ENCODE measurements around the gene AAR2.

Gene AAR2

GRCh38 chr20:36260316-36260715 is 24.0 kb downstream of the AAR2 start:
- no peak for DNase-seq (ENCODE audit: low read depth in 3 of 3)

- DNase-seq (ENCODE audit: low read depth in 3 of 3) = no peak
Observed at GRCh38 chr20:36261389-36262105, 25.3 kb downstream of the AAR2 start.

GRCh38 chr20:36262440-36262839 is 26.2 kb downstream of the AAR2 start:
- no peak for DNase-seq (ENCODE audit: low read depth in 3 of 3)

GRCh38 chr20:36264426-36265246 is 28.4 kb downstream of the AAR2 start:
- DNase-seq (ENCODE audit: low read depth in 3 of 3) = no peak

- DNase-seq (ENCODE audit: low read depth in 3 of 3) = no peak
Observed at GRCh38 chr20:36266189-36266588, 29.9 kb downstream of the AAR2 start.

- DNase-seq (ENCODE audit: low read depth in 3 of 3) = no peak
Observed at GRCh38 chr20:36267605-36268381, 31.5 kb downstream of the AAR2 start.

GRCh38 chr20:36268440-36269342 is 32.4 kb downstream of the AAR2 start:
- DNase-seq (ENCODE audit: low read depth in 3 of 3) = no peak

GRCh38 chr20:36269507-36269906 is 33.2 kb downstream of the AAR2 start:
- DNase-seq (ENCODE audit: low read depth in 3 of 3) = no peak

GRCh38 chr20:36270744-36271638 is 34.7 kb downstream of the AAR2 start:
- no peak for DNase-seq (ENCODE audit: low read depth in 3 of 3)

- no peak for DNase-seq (ENCODE audit: low read depth in 3 of 3)
Observed at GRCh38 chr20:36271639-36272546, 35.6 kb downstream of the AAR2 start.

GRCh38 chr20:36272547-36273220 is 36.4 kb downstream of the AAR2 start:
- DNase-seq (ENCODE audit: low read depth in 3 of 3) = no peak

GRCh38 chr20:36273414-36274180 is 37.3 kb downstream of the AAR2 start:
- peak in 1 of 3 experiments; percentile 8 for DNase-seq (ENCODE audit: low read depth in 3 of 3)

- DNase-seq (ENCODE audit: low read depth in 3 of 3) = no peak
Observed at GRCh38 chr20:36274181-36274841, 38.0 kb downstream of the AAR2 start.

GRCh38 chr20:36275011-36275410 is 38.7 kb downstream of the AAR2 start:
- DNase-seq (ENCODE audit: low read depth in 3 of 3) = no peak

GRCh38 chr20:36275441-36276189 is 39.3 kb downstream of the AAR2 start:
- no peak for DNase-seq (ENCODE audit: low read depth in 3 of 3)

- DNase-seq (ENCODE audit: low read depth in 3 of 3) = no peak
Observed at GRCh38 chr20:36277546-36277945, 41.3 kb downstream of the AAR2 start.

- no peak for DNase-seq (ENCODE audit: low read depth in 3 of 3)
Observed at GRCh38 chr20:36279362-36279761, 43.1 kb downstream of the AAR2 start.

Measured in stimulated activated CD4-positive, alpha-beta T cell treated with anti-CD3 and anti-CD28 coated beads, TNF-alpha, amount 100 ng/mL, for 24 hours (primary cell).